Natural killer cell (primary cell): Measurements from ENCODE around the gene P2RX5. TPM values are rescaled to one million over a fixed set of nuclear protein-coding genes. Genes with fewer than 3 reads are reported as not detected.
"Not testable (repeated sequence)": the region's sequence is repeated elsewhere in the genome, so short reads cannot be mapped to it uniquely, and the experiment has no call there.

Source experiments
- ATAC-seq, 3 donors: fragments of 150-1000 bp in 2 of 3; fragments of 200-7000 bp in 1 of 3; cut with Tn5 transposase; 1 replicate in 1 of 3; 2 replicates in 2 of 3; pipeline ENCODE4 v1.10.0; 2021; ENCODE audit warnings: mild to moderate bottlenecking in 2 of 3, moderate library complexity in 2 of 3
- DNase-seq, 2 donors: peaks; one replicate each; pipeline versions ENCODE4 v3.0.0 to v3.0.0-alpha.2; 2013 to 2021; ENCODE audit warnings: mixed read lengths in 1 of 2
- H3K27ac ChIP-seq: one replicate; pipeline ENCODE4 v1.5.1; 2013; ENCODE audit warnings: mild to moderate bottlenecking, low read length
- H3K27me3 ChIP-seq: one replicate; pipeline ENCODE4 v1.6.1; 2013; ENCODE audit warnings: low read length; ENCODE audit not compliant: control insufficient read depth, insufficient read depth
- H3K36me3 ChIP-seq: one replicate; pipeline ENCODE4 v1.6.1; 2013; ENCODE audit warnings: low read length; ENCODE audit not compliant: control insufficient read depth, insufficient read depth
- H3K4me1 ChIP-seq: one replicate; pipeline ENCODE4 v1.6.1; 2013; ENCODE audit warnings: low read length; ENCODE audit not compliant: control insufficient read depth, insufficient read depth
- H3K4me3 ChIP-seq: one replicate; pipeline ENCODE4 v1.5.1; 2013; ENCODE audit warnings: low read length
- H3K9me3 ChIP-seq: one replicate; pipeline ENCODE4 v1.6.1; 2013; ENCODE audit warnings: low read length; ENCODE audit not compliant: control insufficient read depth, insufficient read depth
- H3K27ac Mint-ChIP-seq, 2 donors: one replicate each; pipeline ENCODE4 v1.8.0; 2022; ENCODE audit warnings: mild to moderate bottlenecking in 2 of 2, mixed read lengths in 2 of 2, moderate library complexity in 1 of 2
- H3K27me3 Mint-ChIP-seq, 2 donors: one replicate each; pipeline ENCODE4 v1.8.0; 2022; ENCODE audit warnings: low read depth in 2 of 2, mixed read lengths in 2 of 2
- H3K36me3 Mint-ChIP-seq: one replicate; pipeline ENCODE4 v1.8.0; 2022; ENCODE audit warnings: mixed read lengths
- H3K4me1 Mint-ChIP-seq, 2 donors: one replicate each; pipeline ENCODE4 v1.8.0; 2022; ENCODE audit warnings: mixed read lengths in 2 of 2
- H3K4me3 Mint-ChIP-seq: one replicate; pipeline ENCODE4 v1.8.0; 2022; ENCODE audit warnings: mild to moderate bottlenecking, moderate library complexity, mixed read lengths
- H3K9me3 Mint-ChIP-seq, 2 donors: one replicate each; pipeline ENCODE4 v1.8.0; 2022; ENCODE audit warnings: mixed read lengths in 2 of 2
- WGBS: methylation state at CpG from one replicate; pipeline ENCODE4 v1.1.7; 2013; ENCODE audit warnings: missing lambda C conversion rate; ENCODE audit not compliant: insufficient coverage; 5-methylcytosine and 5-hydroxymethylcytosine counted together
- intact Hi-C: fragments of 100-400 bp; cut with micrococcal nuclease; formaldehyde crosslinking; loops from one replicate; pipeline ENCODE4 v1.14.2; 2022
- total RNA-seq, 4 donors: library from RNA; stranded (reverse); fragments of 120-200 nt in 1 of 4; gene quantifications; one replicate each; pipeline versions ENCODE4 v1.2.3 to v1.2.4, GENCODE V29; 2013 to 2022
- TF ChIP-seq, protein P1 (sequence below): fragments of 200-600 bp; IDR thresholded peaks from one replicate; pipeline ENCODE4 v1.8.0; 2022; ENCODE audit warnings: antibody characterized with exemption

Gene P2RX5
- total RNA-seq, 3 donors from 2014 or later (not counting 1 experiment from before 2014, with no cell fraction given), result 7.8 to 15.4 (median 9.2) TPM

DNA sequence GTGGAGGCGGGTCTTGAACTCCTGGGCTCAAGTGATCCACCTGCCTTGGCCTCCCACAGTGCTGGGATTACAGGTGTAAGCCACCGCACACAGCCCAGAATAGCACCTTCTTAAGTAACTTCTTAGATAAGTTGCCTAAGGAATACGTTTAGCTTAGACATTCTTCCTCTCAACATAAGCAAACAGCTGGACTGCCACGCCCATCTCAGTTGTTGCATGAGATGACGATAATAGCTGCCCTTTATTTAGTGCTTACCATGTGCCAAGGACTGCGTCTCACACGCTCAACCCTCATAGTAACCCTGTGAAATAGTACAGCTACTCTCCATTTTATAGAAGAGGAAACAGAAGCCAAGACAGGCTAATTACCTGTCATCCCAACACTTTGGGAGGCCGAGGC, 39.6 kb upstream of the P2RX5 start:
- TF ChIP-seq, protein P1, sequence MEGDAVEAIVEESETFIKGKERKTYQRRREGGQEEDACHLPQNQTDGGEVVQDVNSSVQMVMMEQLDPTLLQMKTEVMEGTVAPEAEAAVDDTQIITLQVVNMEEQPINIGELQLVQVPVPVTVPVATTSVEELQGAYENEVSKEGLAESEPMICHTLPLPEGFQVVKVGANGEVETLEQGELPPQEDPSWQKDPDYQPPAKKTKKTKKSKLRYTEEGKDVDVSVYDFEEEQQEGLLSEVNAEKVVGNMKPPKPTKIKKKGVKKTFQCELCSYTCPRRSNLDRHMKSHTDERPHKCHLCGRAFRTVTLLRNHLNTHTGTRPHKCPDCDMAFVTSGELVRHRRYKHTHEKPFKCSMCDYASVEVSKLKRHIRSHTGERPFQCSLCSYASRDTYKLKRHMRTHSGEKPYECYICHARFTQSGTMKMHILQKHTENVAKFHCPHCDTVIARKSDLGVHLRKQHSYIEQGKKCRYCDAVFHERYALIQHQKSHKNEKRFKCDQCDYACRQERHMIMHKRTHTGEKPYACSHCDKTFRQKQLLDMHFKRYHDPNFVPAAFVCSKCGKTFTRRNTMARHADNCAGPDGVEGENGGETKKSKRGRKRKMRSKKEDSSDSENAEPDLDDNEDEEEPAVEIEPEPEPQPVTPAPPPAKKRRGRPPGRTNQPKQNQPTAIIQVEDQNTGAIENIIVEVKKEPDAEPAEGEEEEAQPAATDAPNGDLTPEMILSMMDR, result no peak
- H3K27me3 Mint-ChIP-seq, result no peaks in the 10 kb centered on the region
- no peaks in the 10 kb centered on the region for H3K9me3 Mint-ChIP-seq
- H3K4me1 Mint-ChIP-seq, result peaks cover 22 to 31% of the 10 kb centered on the region in 2 donors
- no peaks in the 10 kb centered on the region for H3K27me3 ChIP-seq
- H3K27ac ChIP-seq, result no peak overlapping the region
- 89% methylated on average over 8 of the region's 8 CpGs for WGBS
- ATAC-seq (no peak), DNase-seq (no peak)
- no peaks in the 10 kb centered on the region for H3K36me3 Mint-ChIP-seq
- no peaks in the 10 kb centered on the region for H3K9me3 ChIP-seq
- peaks cover 30% of the 10 kb centered on the region for H3K4me1 ChIP-seq
- intact Hi-C loops, result loop anchor here (10.0 kb wide), 1 partner anchor 269 kb away; no protein-coding TSS in a partner anchor
- no peak overlapping the region for H3K4me3 Mint-ChIP-seq
- no peak overlapping the region for H3K4me3 ChIP-seq
- no peaks in the 10 kb centered on the region for H3K36me3 ChIP-seq
- no peak overlapping the region for H3K27ac Mint-ChIP-seq

DNA sequence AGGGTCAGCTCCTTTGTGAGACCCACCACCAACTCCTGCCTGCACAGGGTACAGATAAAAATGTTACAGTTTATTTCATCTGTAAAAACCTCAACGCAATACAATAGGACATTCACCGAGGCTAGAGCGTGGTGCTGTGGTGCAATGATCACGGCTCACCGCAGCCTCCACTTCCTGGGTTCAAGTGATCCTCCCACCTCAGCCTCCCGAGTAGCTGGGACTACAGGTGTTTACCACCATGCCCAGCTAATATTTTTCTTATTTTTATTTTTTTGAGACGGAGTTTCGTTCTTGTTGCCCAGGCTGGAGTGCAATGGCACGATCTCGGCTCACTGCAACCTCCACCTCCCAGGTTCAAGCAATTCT, 38.9 kb upstream of the P2RX5 start:
- not testable (repeated sequence) for H3K27me3 ChIP-seq, H3K27ac ChIP-seq, ATAC-seq, H3K36me3 ChIP-seq, H3K4me3 ChIP-seq, H3K9me3 ChIP-seq, H3K9me3 Mint-ChIP-seq, H3K36me3 Mint-ChIP-seq, DNase-seq, H3K27ac Mint-ChIP-seq, H3K27me3 Mint-ChIP-seq, H3K4me3 Mint-ChIP-seq
- H3K4me1 Mint-ChIP-seq, result peaks cover 21 to 29% of the 10 kb centered on the region in 2 donors
- H3K4me1 ChIP-seq, result peaks cover 24% of the 10 kb centered on the region
- intact Hi-C loops, result loop anchor here (10.0 kb wide), 1 partner anchor 270 kb away; no protein-coding TSS in a partner anchor
- 89% methylated on average over 10 of the region's 10 CpGs for WGBS

DNA sequence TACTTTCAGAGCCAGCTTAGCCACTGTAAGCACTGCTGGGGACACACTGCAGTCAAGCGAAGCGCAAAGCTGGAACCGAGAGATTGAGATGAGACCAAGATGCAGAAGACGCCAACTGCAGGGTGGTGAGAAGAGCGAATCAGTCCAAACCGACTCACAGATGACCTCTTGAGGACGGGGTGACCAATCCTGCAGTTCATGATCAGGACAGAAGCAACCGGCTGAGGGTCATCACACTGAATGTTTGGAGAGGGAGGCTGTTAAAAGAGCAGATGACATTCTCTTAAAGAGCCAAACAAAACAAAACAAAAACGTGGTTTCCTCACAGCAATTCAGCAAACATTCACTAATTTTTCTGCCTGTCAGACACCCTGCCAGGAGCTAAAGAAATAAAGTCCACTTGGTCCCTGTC, 36.3 kb upstream of the P2RX5 start:
- Mint-ChIP-seq H3K4me3 (no peak overlapping the region), H3K9me3 (no peaks in the 10 kb centered on the region), H3K27ac (no peak overlapping the region), H3K27me3 (no peaks in the 10 kb centered on the region), H3K4me1 (peaks cover 0 to 3% of the 10 kb centered on the region in 2 donors), H3K36me3 (no peaks in the 10 kb centered on the region)
- ATAC-seq, result no peak
- intact Hi-C loops, result loop anchor here (10.0 kb wide), 1 partner anchor 273 kb away; no protein-coding TSS in a partner anchor
- H3K4me1 ChIP-seq, result no peaks in the 10 kb centered on the region
- no peaks in the 10 kb centered on the region for H3K27me3 ChIP-seq
- no peak for DNase-seq
- TF ChIP-seq, protein P1, result no peak
- no peaks in the 10 kb centered on the region for H3K9me3 ChIP-seq
- WGBS, result 66% methylated on average over 9 of the region's 9 CpGs
- no peaks in the 10 kb centered on the region for H3K36me3 ChIP-seq
- H3K4me3 ChIP-seq, result no peak overlapping the region
- H3K27ac ChIP-seq, result no peak overlapping the region

DNA sequence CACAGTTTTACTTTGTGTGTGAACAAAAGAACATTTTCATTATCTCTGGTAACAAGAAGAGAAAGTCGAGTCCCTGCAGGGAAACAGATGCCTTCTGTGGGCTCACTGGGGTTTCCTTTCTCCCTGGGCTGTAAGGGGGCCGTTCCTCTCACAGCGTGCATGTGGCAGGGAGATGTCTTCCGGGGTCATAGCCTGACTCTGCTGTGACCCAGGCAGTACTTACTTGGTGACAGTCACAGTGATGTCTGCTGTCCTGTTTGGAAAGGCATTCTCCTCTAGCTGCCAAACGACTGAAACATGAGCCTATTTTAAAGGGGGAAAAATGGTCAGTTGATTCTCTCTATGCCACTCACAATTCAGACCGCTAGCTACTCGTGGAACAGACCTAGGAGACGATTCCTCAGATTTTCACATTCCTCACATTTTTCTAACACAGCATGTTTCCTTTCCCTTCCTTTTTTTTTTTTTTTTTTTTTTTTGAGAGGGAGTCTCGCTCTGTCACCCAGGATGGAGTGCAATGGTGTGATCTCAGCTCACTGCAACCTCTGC, 35.0 kb upstream of the P2RX5 start:
- no peak overlapping the region for H3K27ac ChIP-seq
- TF ChIP-seq, protein P1, result no peak
- H3K36me3 ChIP-seq, result no peaks in the 10 kb centered on the region
- no peaks in the 10 kb centered on the region for H3K4me1 Mint-ChIP-seq
- H3K4me3 Mint-ChIP-seq, result no peak overlapping the region
- DNase-seq (no peak), ATAC-seq (no peak)
- H3K9me3 Mint-ChIP-seq, result no peaks in the 10 kb centered on the region
- WGBS, result 77% methylated on average over 6 of the region's 9 CpGs
- H3K4me3 ChIP-seq, result no peak overlapping the region
- intact Hi-C loops, result loop anchor here (10.0 kb wide), 1 partner anchor 274 kb away; no protein-coding TSS in a partner anchor
- no peaks in the 10 kb centered on the region for H3K27me3 Mint-ChIP-seq
- H3K27me3 ChIP-seq, result no peaks in the 10 kb centered on the region
- H3K4me1 ChIP-seq, result no peaks in the 10 kb centered on the region
- H3K36me3 Mint-ChIP-seq, result no peaks in the 10 kb centered on the region
- no peak overlapping the region for H3K27ac Mint-ChIP-seq
- no peaks in the 10 kb centered on the region for H3K9me3 ChIP-seq
